ENCODE results near the gene ERCC4.

The ERCC4 gene

GRCh38 chr16:13911871-13912270, 8.1 kb upstream of the ERCC4 start:
- no peak for DNase-seq

- no peak for DNase-seq
Observed at GRCh38 chr16:13912891-13913290, 7.1 kb upstream of the ERCC4 start.

- no peak for DNase-seq
Observed at GRCh38 chr16:13913374-13914292, 6.3 kb upstream of the ERCC4 start.

GRCh38 chr16:13915033-13915635, 4.8 kb upstream of the ERCC4 start:
- no peak for DNase-seq

GRCh38 chr16:13919330-13919682, 648 bp upstream of the ERCC4 start:
- DNase-seq: no peak

GRCh38 chr16:13920510-13920818, 510 bp downstream of the ERCC4 start:
- DNase-seq: no peak

GRCh38 chr16:13921328-13921727, 1.4 kb downstream of the ERCC4 start:
- no peak for DNase-seq

- no peak for DNase-seq
Observed at GRCh38 chr16:13923703-13924298, 3.8 kb downstream of the ERCC4 start.

GRCh38 chr16:13926464-13926863, 6.5 kb downstream of the ERCC4 start:
- no peak for DNase-seq

GRCh38 chr16:13926891-13927290, 6.9 kb downstream of the ERCC4 start:
- DNase-seq: no peak

- DNase-seq: no peak
Observed at GRCh38 chr16:13928646-13929045, 8.7 kb downstream of the ERCC4 start.

GRCh38 chr16:13931845-13932244, 11.9 kb downstream of the ERCC4 start:
- DNase-seq: no peak

GRCh38 chr16:13935408-13935807, 15.5 kb downstream of the ERCC4 start:
- DNase-seq: no peak

GRCh38 chr16:13936155-13936554, 16.2 kb downstream of the ERCC4 start:
- no peak for DNase-seq

GRCh38 chr16:13936596-13937081, 16.7 kb downstream of the ERCC4 start:
- DNase-seq: no peak

- no peak for DNase-seq
Observed at GRCh38 chr16:13937411-13937810, 17.5 kb downstream of the ERCC4 start.

- no peak for DNase-seq
Observed at GRCh38 chr16:13938480-13938879, 18.5 kb downstream of the ERCC4 start.

- DNase-seq: no peak
Observed at GRCh38 chr16:13939821-13940220, 19.9 kb downstream of the ERCC4 start.

- DNase-seq: no peak
Observed at GRCh38 chr16:13940397-13940933, 20.5 kb downstream of the ERCC4 start.

- no peak for DNase-seq
Observed at GRCh38 chr16:13944816-13945215, 24.9 kb downstream of the ERCC4 start.

GRCh38 chr16:13945744-13946485, 26.0 kb downstream of the ERCC4 start:
- DNase-seq: no peak

- no peak for DNase-seq
Observed at GRCh38 chr16:13948086-13948485, 28.1 kb downstream of the ERCC4 start.
